Esophagus (tissue), 2 donors: Measurements from ENCODE around the gene C16orf95. TPM values are rescaled to one million over a fixed set of nuclear protein-coding genes. Genes with fewer than 3 reads are reported as not detected.
"Not testable (repeated sequence)": the region's sequence is repeated elsewhere in the genome, so short reads cannot be mapped to it uniquely, and the experiment has no call there.

Source experiments
- H3K27ac ChIP-seq, 2 donors: one replicate each; pipeline ENCODE4 v1.5.1; 2013; ENCODE audit warnings: low read depth in 2 of 2, mild to moderate bottlenecking in 2 of 2, inconsistent platforms in 1 of 2, low read length in 1 of 2, moderate library complexity in 1 of 2
- H3K27me3 ChIP-seq, 2 donors: one replicate each; pipeline ENCODE4 v1.6.1; 2013; ENCODE audit warnings: low read length in 2 of 2, control low read depth in 1 of 2, mild to moderate bottlenecking in 1 of 2; ENCODE audit not compliant: insufficient read depth in 2 of 2, control insufficient read depth in 1 of 2
- H3K36me3 ChIP-seq, 2 donors: one replicate each; pipeline ENCODE4 v1.6.1; 2013; ENCODE audit warnings: low read length in 1 of 2; ENCODE audit not compliant: control insufficient read depth in 2 of 2, insufficient read depth in 2 of 2
- H3K4me1 ChIP-seq, 2 donors: one replicate each; pipeline ENCODE4 v1.6.1; 2013; ENCODE audit warnings: low read length in 1 of 2; ENCODE audit not compliant: control insufficient read depth in 2 of 2, insufficient read depth in 2 of 2
- H3K4me3 ChIP-seq, 2 donors: one replicate each; pipeline ENCODE4 v1.5.1; 2013; ENCODE audit warnings: low read length in 2 of 2, mild to moderate bottlenecking in 2 of 2, low read depth in 1 of 2, moderate library complexity in 1 of 2
- H3K9me3 ChIP-seq, 2 donors: one replicate each; pipeline ENCODE4 v1.6.1; 2013; ENCODE audit warnings: mild to moderate bottlenecking in 2 of 2, low read depth in 1 of 2, low read length in 1 of 2, moderate library complexity in 1 of 2; ENCODE audit not compliant: control insufficient read depth in 2 of 2, insufficient read depth in 1 of 2
- WGBS, 2 donors: extraction: QIAGEN DNeasy Blood & Tissue Kit; methylation state at CpG; one replicate each; pipeline ENCODE4 v1.1.7; 2013; 5-methylcytosine and 5-hydroxymethylcytosine counted together
- polyA plus RNA-seq, 2 donors: library from polyadenylated mRNA; stranded (reverse); fragments of 200-250 nt; gene quantifications; one replicate each; pipeline ENCODE4 v1.2.3, GENCODE V29; 2013
- donor health status: healthy with polysubstance abuse.
- donor health status: Bipolar disorder and iron deficiency.

C16orf95 gene
- polyA plus RNA-seq, 2 donors: 3.4 to 3.8 TPM

GRCh38 chr16:87340198-87340597 lies 23.0 kb upstream of the C16orf95 start:
- 90 to 95% methylated on average over 5 of the region's 5 CpGs for WGBS, 2 donors
- peaks cover 12 to 41% of the 10 kb centered on the region in 2 donors for H3K36me3 ChIP-seq
- no peaks in the 10 kb centered on the region for H3K4me1 ChIP-seq
- H3K4me3 ChIP-seq: no peak overlapping the region
- no peaks in the 10 kb centered on the region for H3K27me3 ChIP-seq
- no peaks in the 10 kb centered on the region for H3K9me3 ChIP-seq
- no peak overlapping the region for H3K27ac ChIP-seq

- H3K27ac ChIP-seq, H3K4me1 ChIP-seq, H3K9me3 ChIP-seq, H3K4me3 ChIP-seq, H3K27me3 ChIP-seq: not testable (repeated sequence)
- 97 to 98% methylated on average over 11 of the region's 11 CpGs for WGBS, 2 donors
- H3K36me3 ChIP-seq: peaks cover 17 to 46% of the 10 kb centered on the region in 2 donors
Measured at GRCh38 chr16:87339724-87340105, 22.5 kb upstream of the C16orf95 start.

GRCh38 chr16:87339086-87339723 lies 22.0 kb upstream of the C16orf95 start:
- no peaks in the 10 kb centered on the region for H3K9me3 ChIP-seq
- no peaks in the 10 kb centered on the region for H3K27me3 ChIP-seq
- peaks cover 22 to 51% of the 10 kb centered on the region in 2 donors for H3K36me3 ChIP-seq
- no peak overlapping the region for H3K27ac ChIP-seq
- no peaks in the 10 kb centered on the region for H3K4me1 ChIP-seq
- H3K4me3 ChIP-seq: no peak overlapping the region
- 93% methylated on average over 17 of the region's 17 CpGs for WGBS, 2 donors

- no peak overlapping the region for H3K27ac ChIP-seq
- no peak overlapping the region for H3K4me3 ChIP-seq
- WGBS, 2 donors: 94 to 96% methylated on average over 18 of the region's 18 CpGs
- no peaks in the 10 kb centered on the region for H3K4me1 ChIP-seq
- H3K27me3 ChIP-seq: no peaks in the 10 kb centered on the region
- no peaks in the 10 kb centered on the region for H3K9me3 ChIP-seq
- peaks cover 26 to 51% of the 10 kb centered on the region in 2 donors for H3K36me3 ChIP-seq
Measured at GRCh38 chr16:87338155-87338765, 21.1 kb upstream of the C16orf95 start.

GRCh38 chr16:87337262-87337771 lies 20.1 kb upstream of the C16orf95 start:
- Histone ChIP-seq H3K4me3 (no peak overlapping the region), H3K4me1 (no peaks in the 10 kb centered on the region), H3K27me3 (no peaks in the 10 kb centered on the region), H3K36me3 (peaks cover 20 to 46% of the 10 kb centered on the region in 2 donors), H3K9me3 (no peaks in the 10 kb centered on the region), H3K27ac (no peak overlapping the region)
- 78 to 82% methylated on average over 16 of the region's 16 CpGs for WGBS, 2 donors

GRCh38 chr16:87336434-87337240 lies 19.4 kb upstream of the C16orf95 start:
- H3K27me3 ChIP-seq: no peaks in the 10 kb centered on the region
- no peaks in the 10 kb centered on the region for H3K4me1 ChIP-seq
- 90 to 92% methylated on average over 19 of the region's 19 CpGs for WGBS, 2 donors
- H3K27ac ChIP-seq: no peak overlapping the region
- H3K36me3 ChIP-seq: peaks cover 20 to 50% of the 10 kb centered on the region in 2 donors
- H3K9me3 ChIP-seq: no peaks in the 10 kb centered on the region
- no peak overlapping the region for H3K4me3 ChIP-seq

GRCh38 chr16:87335625-87336433 lies 18.6 kb upstream of the C16orf95 start:
- 91 to 93% methylated on average over 17 to 19 of the region's 19 CpGs for WGBS, 2 donors
- Histone ChIP-seq H3K36me3 (peaks cover 20 to 57% of the 10 kb centered on the region in 2 donors), H3K4me1 (no peaks in the 10 kb centered on the region), H3K4me3 (no peak overlapping the region), H3K27ac (no peak overlapping the region), H3K27me3 (no peaks in the 10 kb centered on the region), H3K9me3 (no peaks in the 10 kb centered on the region)

- no peak overlapping the region for H3K27ac ChIP-seq
- 91 to 92% methylated on average over 29 of the region's 29 CpGs for WGBS, 2 donors
- no peaks in the 10 kb centered on the region for H3K27me3 ChIP-seq
- no peak overlapping the region for H3K4me3 ChIP-seq
- H3K4me1 ChIP-seq: no peaks in the 10 kb centered on the region
- H3K36me3 ChIP-seq: peaks cover 20 to 65% of the 10 kb centered on the region in 2 donors
- H3K9me3 ChIP-seq: no peaks in the 10 kb centered on the region
Measured at GRCh38 chr16:87334651-87335624, 17.7 kb upstream of the C16orf95 start.
